HG02588 (cell line): ENCODE results near the gene FUBP3.

ENCODE experiments used
- ATAC-seq: cut with Tn5 transposase; IDR thresholded peaks from one replicate; pipeline ENCODE4 v1.9.1; 2021; ENCODE audit warnings: mild to moderate bottlenecking, moderate library complexity; ENCODE audit not compliant: unreplicated experiment

The FUBP3 gene

DNA sequence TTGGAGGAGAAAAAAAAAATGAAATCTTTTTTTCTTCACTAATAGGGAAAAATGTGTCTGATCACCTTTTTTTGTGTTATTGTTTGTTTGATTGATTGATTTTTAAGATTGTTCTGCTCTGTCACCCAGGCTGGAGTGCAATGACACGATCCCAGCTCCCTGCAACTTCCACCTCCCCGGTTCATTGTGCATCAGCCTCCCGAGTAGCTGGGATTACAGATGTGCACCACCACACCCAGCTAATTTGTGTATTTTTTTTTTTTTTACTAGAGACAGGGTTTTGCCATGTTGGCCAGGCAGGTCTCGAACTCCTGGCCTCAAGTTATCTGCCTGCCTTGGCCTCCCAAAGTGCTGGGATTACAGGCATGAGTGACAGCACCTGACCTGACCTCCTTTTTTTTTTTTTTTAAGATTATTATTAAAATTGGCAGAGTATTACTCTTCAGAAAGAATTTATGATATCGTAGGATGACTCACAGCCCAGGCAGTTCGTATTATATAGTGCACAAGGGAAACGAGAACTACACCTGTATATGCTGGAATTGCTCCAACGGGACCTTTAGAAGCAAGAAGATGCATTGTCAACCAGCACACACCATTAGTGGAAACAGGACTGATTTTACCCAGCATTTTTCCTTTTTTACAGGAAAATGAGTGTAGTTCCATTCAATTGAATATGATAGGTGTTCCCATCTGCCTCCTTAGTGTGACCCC, 27.7 kb downstream of the FUBP3 start:
- no peak for ATAC-seq

DNA sequence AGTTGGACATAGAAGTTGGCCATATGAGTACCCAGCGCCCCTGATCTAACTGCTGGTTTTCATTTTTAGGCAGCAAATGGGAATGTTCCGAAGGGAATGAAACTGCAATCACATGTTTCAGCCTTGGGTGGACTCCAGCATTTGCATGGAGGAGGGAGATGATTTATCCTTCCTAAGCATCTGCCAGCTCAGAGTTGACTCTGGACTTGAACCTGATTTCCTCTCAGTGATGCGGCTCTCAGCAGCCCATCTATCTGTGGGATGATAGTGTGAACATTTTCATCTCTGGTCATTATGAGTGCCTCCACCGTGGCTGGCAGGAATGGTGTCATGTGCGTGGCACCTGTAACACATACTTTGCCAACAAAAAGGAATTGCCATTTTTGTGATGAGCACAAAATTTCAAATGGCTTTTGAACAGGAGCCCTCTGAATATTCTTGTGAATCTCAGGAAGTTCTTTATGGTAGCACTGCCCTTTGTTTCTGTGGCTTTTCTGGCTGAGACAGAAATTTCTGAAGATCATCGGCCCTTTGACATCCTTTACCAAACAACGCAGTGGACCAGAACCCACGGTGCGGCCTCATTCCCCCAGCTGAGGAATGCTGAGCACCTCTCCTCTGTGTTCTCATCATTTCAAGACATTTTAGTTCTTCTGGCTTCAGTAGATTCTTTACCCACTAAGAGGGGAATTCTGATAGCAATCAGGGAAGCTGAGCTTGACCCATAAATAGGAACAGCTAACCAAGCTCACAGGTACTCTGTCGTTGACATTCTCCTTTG, 28.5 kb downstream of the FUBP3 start:
- ATAC-seq = no peak

DNA sequence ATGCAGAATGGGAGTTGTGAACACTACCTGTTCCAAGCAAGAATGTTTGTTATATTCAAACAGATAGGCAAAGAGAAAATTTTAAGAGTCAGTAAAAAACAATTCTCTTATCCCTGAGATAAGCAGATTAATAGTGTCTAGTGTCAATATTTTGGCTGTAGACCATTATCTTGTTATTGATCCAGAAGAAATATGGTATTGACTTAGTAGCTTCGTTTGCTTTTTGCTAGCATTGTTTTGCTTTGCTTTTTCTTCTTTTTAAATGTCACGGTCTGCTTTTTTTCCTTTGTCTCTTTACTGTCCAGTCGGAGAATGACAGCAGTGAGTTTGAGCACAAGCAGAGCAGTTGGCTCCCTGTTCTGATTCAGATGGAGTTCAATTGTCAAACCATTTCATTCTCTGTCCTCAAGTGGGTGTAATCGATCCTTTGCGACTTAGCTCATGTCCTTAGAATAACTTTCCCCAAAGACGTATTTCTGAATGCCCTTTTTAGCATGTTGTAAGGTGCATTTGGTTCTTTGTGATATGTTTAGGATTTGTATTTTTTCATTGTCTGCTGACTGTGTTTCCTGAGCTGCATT, 29.3 kb downstream of the FUBP3 start:
- ATAC-seq = no peak

DNA sequence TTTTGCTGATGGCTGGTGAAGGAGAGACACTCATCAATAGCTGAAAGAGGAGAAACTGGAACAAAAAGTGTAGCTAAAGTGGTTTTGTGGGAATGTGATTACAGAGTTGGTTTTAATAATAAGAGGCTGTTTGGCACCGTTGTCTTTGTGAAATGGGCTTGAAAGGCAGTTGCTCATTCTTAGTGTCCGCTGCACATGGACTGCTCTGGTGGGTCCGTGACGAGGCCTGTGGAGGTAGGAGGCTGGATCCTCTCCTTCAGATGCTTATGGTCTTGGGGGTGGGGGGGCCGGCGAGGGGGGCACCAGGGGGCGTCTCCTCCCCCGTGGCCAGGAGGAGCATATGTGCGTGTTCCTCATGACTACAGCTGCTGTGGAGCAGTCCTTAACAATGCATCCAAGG, 29.8 kb downstream of the FUBP3 start:
- ATAC-seq = no peak

DNA sequence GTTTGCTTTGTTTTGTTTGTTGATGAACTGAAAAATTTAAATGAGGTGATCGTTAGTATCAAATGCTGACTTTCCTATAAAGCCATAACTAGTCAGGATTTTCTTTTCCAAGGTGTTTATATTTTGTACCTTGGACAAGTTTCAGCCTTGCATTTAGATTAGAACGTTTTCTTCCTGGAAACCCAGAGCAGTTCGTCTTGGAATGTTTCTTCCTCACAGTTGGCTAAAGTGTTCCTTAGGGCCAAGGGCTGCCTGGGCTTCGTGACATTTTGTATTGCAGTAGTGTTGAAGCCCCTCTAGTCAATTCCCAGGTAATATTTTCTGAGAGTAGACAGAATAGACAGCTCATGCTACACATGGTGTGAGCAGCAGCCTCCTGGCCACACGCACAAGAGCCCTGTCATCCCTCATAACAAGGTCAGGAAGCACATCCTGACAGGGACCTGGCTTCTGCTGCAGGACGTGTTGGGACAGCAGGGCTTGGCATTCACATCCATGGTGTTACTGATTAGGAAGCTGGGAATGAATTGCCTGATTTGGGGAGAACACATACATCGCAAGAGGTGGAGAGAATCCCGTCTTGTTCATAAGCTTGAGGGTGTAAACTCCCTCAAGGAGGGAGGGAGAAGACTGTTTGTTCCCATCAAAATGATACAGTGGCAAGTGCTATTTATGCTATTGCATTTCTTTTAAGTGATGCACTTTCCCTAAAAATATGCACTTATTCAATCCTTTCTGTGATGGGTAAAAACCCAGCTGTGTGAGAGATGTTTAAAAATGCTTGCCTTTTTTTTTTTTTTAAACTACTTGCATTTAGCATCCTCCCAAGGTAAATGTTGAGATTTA, 31.7 kb downstream of the FUBP3 start:
- no peak for ATAC-seq

DNA sequence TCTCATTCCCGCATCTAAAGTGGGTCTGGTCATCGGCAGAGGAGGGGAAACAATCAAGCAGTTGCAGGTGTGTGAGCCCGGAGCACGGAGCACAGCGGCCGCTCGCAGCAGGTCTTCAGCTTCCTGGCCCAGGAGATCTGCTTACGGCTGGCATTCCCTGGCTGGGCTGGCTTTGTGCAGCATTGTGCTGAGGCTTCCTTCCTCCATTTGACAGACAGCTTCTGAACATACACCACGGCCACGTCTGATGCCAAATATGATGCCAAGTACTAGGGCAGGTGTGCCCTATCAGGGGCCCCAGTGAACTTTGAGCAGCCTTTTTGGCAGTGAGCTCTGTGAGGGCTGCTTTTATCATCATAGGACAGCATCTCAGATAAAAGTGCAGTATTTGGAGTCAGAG, 37.1 kb downstream of the FUBP3 start:
- no peak for ATAC-seq

DNA sequence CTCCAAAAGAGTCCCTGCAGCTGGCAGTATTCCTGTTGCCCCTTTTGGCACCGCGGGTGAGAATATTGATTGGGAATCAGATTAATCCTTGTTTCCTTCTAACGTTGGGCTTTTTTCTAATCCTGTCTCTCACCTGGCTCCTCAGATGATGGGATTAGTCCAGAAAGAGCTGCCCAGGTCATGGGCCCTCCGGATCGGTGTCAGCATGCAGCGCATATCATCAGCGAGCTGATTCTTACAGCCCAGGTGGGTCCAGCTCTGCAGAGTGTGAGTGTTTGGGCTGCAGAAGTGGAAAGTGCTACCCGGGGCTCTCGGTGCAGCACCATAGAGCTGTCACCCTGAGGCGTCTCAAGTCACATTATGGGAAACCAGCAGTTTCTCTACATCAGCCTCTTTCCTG, 44.1 kb downstream of the FUBP3 start:
- ATAC-seq = no peak

DNA sequence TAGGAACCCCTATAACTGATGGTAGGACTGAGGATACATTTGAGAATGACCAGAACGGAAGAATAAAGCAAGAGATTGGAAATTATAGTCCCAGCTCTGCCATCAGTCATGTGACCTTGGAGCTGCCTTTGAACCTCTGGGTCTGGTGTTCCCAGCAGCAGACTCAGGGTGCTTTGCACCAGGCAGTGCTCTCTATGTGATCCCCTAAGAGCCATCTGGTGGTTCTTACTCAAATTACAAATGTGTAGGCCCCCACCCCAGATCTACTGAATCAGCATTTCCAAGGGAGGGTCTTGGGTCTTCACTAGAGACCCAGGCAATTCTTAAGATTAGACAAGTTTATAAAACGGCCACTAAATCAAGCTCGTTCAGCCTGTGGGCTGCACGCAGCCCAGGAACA, 44.8 kb downstream of the FUBP3 start:
- ATAC-seq = no peak

DNA sequence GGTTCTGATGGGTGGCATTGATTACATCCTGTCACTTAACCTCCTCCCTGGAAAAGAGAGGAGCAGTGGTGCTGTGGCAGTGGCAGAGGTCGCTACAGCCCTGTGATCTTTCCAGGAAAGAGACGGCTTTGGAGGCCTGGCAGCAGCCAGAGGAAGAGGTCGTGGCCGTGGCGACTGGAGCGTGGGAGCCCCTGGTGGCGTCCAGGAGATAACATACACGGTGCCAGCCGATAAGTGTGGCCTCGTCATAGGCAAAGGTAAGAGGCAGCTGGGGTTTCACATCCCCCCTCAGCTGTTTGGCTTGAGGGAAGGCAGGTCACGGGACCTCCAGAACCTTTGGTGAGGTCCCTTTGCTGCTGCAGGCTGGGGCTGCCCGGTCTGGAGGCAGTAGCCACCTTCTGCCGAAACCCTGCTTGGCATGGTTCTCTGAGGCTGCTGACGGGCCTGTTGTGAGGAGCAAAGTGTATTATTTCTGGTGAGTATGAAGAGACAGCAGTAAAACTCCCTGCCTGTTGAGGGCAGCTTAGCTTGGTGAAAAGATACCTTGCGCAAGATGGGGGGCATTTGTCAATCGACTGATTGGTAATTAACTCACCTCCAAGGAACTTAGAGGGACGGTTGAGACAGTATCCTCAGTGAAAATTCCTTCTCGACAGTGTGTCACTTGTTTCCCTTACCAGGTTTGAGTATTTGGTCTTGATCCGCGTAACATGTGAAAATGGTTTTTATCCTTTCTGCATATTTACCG, 47.0 kb downstream of the FUBP3 start:
- ATAC-seq = no peak

DNA sequence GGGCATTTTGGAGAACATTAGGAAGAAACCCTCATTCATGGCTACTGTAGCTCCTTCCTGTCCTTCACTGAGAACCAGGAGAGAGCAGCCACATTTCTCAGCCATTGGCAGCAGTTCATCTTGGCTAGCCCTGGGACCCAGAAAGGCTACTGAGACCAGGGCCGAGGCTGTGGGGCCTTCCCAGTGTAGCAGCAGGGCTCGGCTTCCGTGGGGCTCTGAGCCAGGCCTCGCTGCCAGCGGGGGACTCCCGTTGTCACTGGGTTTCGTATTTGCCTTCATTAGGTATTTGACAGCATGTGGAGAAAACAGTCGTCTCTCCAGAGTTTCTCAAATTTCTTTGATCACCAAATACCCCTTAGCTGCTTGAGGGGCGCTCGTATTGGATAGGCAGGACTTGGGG, 47.7 kb downstream of the FUBP3 start:
- ATAC-seq = no peak

DNA sequence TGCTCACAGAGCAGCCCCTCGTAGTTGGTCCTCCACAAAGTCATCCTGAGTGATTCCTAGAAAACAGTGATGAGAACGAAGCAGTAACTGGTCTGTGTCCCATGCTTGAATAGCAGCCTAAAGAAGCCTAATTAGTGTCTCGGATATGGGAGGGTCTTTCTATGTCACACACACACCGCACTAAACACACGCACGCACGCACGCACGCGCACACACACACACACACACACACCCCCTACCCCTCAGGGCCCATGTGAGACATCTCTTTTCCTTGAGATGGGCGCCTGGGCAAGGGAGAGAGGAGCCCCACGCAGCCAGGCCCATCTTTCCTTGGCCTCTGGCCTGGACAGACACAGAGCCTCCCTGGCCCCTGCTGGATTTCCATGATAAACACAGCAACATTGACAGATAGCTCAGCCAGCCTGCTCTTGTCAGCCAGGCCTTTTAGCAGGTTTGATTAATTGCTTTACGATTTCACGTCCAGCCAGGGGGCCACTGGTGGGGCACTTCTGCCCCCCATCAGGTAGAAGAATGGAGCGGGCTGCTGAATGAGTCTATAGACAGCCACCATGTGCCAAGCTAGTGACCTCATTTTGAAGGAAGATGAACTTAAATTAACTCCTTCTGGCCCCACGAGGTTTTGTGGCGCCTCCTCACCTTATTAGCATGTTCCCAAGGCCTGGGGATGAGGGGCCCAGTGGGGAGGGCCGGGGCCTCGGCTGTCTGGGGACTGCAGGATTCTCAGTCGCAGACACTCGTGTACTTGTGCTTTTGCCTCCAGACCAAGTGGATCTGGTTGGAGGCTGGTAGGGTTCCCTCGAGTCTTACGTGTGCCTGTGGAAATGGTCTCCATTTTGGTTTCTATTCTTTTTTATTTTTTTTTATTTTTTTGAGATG, 48.8 kb downstream of the FUBP3 start:
- no peak for ATAC-seq

DNA sequence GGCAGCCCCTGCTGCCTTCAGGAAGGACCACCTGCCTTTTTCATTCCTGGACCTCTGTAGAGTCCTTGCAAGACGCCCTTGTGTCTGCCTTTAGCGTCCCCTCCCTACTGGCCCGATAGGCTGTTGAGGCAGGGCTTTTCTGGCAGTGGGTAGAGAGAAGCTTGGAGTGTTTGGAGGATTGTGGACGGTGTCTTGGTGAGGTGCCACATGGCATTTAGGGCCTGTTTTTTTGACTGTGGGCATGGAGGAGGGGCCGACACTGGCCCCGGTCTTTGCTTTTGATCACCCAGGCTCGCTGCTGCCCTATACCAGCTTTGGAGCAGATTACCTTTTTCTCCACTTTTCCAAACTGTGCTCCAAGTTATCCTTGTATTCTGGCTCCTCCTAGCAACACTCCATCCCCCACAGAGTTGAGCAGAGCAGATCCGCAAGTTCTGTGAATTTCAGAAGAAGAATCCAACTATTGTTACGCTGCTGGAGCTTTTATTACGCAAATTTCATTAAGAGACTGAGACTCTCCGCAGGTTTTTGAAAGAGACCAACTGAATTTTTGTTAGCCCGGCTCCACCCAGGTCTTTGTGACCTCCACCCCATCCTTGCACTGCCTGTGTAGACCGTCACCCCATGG, 50.2 kb downstream of the FUBP3 start:
- ATAC-seq = no peak

DNA sequence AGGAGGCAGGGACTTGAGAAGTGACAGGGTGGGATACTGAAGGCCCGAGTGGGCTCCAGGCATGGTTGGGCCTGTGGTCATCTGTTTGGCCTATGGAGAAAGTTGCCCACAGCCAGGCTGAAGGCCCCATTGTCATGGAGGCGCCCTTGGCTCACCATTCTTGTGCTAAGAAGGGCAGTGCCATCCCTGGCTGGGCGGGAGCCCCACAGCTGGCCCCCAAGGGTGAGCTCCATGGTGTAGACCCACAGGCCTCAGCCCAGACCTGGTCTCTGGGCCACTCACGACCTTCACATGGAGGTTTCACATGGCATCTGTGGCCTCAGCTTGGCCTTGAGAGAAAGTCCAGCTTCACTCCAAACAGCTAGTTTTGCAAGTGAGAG, 50.7 kb downstream of the FUBP3 start:
- no peak for ATAC-seq

DNA sequence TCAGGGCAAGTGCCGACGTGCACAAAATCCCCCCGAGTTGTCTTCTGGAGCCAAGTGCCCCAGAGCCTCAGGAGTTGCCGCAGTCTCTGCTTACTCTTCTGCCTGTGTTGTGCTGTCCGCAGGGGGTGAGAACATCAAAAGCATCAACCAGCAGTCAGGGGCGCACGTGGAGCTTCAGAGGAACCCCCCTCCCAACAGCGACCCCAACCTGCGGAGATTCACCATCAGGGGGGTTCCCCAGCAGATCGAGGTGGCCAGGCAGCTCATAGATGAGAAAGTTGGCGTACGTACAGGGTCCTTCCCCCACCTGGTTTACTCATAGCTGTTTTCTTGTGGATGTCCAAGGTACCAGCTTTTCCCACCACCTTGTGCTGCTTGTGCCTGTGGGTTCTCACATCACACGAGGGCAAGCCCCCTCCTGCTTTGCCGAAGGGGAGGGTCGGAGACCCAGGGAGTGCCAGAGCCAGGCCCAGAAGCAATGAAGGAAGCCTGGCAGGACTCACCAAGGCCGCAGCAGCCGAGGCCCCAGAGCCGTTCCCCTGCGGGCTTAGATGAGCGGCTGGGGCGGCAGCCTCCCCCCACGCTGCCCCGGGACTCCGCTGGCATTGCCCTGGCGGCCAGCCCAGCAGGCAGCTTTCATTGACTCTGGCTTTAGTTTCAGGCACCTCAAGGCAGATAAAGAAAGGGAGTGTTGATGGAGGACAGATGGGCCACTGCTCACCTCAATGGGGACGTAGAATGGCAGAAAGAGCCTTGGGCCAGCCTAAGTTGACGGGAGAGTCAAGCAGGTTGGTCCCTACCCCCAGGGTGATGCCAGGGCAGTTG, 51.3 kb downstream of the FUBP3 start:
- ATAC-seq = no peak

DNA sequence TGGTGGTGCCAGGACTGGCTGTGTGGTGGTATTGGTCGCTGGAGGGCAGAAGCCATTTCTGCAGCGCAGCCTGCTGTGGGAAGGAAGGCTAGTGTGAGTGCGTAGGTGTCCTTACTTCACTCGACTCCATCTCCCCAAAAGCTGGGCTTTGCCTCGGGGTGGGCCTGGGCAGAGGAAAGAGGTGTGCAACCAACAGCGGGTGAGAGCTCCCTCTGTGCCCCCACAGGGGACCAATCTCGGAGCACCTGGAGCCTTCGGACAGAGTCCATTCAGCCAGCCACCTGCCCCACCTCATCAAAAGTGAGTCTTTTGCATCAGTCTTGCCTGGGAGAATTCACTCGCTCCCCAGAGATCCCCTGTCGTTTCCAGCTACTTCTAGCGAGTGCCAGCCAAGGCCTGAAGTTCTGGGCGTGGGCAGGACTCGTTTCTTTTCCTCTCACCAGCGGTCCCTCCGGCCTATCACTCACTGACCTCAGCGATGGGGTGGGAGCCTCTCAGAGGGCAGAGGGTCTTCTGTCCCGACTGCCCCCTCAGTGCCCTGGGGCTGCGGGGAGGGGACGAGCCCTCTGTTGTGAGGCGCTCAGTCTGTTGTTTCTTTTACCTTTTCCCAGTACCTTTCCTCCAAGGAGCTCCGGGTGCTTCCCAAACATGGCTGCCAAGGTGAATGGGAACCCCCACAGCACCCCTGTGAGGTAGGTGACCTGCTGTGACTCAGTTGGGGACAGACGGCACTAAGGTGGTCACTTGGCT, 52.1 kb downstream of the FUBP3 start:
- no peak for ATAC-seq

DNA sequence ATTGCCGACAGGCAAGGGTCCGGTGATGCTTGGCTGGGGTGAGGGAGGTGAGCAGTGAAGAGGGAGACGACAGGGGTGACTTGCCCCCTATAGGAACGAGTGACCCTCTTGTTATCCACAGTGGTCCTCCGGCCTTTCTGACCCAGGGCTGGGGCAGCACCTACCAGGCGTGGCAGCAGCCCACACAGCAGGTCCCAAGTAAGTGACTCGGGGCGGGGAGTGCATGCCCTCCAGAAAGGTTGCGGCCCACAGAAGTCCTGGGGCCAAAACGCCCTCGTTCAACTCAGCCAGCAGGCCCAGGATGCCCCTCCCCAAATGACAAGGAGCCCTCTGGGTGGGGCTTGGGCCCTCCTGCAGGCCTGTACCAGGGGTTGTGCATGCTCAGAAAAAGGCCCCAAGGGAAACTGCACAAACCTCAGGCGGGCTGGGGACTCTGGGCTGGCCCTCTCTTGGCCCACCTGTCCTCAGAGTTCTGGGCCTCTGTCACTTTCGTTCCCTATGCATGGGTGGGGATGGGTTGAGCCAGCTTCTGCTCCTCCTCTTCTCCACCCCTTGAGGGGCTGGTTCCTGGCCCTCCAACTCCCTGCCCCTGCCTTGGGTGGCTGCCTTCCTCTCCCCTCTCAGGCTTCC, 52.8 kb downstream of the FUBP3 start:
- no peak for ATAC-seq

DNA sequence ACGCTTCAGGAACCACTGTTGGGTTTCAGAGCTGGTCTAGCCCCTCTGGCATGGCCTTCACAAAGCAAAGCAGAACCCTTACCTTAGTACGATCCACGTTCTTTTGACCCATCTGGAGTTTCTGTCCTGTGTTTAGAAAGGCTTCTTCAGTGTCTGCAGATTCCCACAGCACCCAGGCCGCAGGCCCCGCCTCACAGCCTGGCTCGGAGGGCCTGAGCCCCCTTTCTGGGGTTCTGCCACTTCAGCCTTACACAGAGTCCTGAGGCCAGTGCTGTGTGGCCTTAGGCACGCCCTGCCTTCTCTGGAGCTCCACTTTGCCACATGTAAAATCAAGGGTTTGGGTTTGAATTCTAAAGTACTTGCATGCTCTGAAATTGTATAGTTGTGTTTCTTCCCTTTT, 53.5 kb downstream of the FUBP3 start:
- no peak for ATAC-seq
